HL-60 (cell line): ENCODE data around the gene XRCC5.

Source experiments
- CTCF ChIP-seq: IDR thresholded peaks from one replicate; pipeline ENCODE4 v1.5.1; 2011; ENCODE audit warnings: low read length, control low read depth, inconsistent platforms; ENCODE audit not compliant: insufficient read depth
- POLR2AphosphoS5 ChIP-seq: IDR thresholded peaks from 2 replicates; pipeline ENCODE4 v1.6.1; 2012; ENCODE audit warnings: low read depth
- REST ChIP-seq: IDR thresholded peaks from 2 replicates; pipeline ENCODE4 v1.6.1; 2012; ENCODE audit warnings: low read depth; ENCODE audit not compliant: insufficient replicate concordance

- TF ChIP-seq POLR2AphosphoS5 (no peak), CTCF (no peak), REST (no peak)
Measured at GRCh38 chr2:216235462-216235861, 126.3 kb downstream of the XRCC5 start.
